Erythroblast (primary cell): Measurements from ENCODE around the gene P2RX2.

Source experiments
- DNase-seq, 2 experiments: peaks; one replicate each; lab custom pipeline; 2025; lab: John Stamatoyannopoulos, UW
- GATA1 ChIP-seq: IDR thresholded peaks from 2 replicates; pipeline ENCODE4 v1.6.1; 2011; ENCODE audit warnings: low read depth, mild to moderate bottlenecking, control low read depth, low read length, moderate library complexity
- POLR2A ChIP-seq: IDR thresholded peaks from 2 replicates; pipeline ENCODE4 v1.6.1; 2011; ENCODE audit warnings: mild to moderate bottlenecking, low read length

P2RX2 gene

DNA sequence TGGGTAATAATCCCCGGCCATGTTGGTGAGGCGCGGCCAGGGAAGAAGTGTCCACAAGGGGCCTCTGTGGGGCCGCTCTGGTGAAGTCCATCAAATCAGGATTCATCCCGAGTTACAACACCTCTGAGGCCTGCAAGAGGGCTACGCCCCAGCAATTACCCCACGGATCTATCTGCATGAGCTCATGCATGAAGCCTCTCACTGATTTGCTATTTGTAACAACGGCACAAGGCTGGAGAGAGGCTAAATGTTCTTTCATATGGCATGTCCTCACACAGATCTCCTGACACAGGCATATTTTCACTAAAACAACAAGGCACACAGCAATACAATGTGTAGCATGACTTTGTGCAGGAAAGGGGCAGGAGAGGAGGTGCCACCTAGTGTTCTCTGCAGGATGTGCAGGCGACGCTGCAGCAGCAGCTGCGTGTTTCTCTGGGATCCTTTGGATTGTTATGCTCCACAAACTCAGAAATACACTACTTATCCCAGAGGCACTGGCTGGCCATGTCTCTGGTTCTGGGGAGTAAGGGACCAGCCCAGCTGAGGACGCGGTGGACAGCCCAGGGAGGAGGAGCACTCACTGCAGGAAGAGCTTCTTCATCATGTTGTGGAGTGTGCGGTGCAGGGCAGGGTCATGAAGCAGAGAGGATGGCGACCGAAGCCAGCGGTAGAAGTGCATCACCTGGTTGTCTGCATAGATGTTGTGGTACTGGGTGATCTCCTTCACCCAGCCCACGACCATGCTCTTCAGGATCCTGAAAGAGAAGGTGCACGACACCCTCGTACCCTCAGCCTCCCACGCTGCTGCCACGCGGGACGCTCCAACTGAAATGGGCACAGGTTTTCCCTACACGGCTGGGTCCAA is 20.2 kb downstream of the P2RX2 start:
- no peak for TF ChIP-seq POLR2A
- no peak for TF ChIP-seq GATA1
- DNase-seq: peak; percentile 16 to 34

DNA sequence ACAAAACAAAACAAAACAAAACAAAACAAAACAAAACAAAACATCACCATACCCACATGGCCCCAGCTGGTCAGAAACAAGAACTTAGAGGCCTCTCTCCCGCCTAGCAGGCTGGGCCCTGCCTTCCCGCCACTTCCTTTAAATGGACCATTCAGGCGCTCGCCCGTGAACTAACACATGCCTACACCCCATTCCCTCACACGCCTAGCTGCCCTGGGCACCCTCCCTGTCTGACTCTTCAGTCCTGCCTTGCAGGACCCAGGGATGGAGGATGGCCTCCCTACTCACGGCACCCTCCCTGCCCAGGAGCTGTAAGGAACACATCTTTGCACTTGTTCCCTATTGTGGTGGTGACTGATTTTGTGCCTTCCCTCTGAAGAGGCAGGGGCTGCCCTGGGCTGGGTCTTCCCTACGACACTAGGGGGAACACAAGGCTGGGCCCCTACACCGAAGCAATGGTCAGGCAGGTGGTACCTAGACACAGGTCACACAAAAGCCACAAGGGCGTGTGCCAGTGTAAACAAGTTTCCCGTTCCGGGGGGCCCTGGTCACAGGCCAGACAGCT is 21.5 kb downstream of the P2RX2 start:
- DNase-seq: no peak
- TF ChIP-seq POLR2A: no peak

GRCh38 chr12:132640936-132641335 is 22.4 kb downstream of the P2RX2 start:
- DNase-seq: no peak
- TF ChIP-seq GATA1: no peak
- no peak for TF ChIP-seq POLR2A

GRCh38 chr12:132641811-132642650 is 23.5 kb downstream of the P2RX2 start:
- DNase-seq: no peak
- TF ChIP-seq GATA1: no peak
- TF ChIP-seq POLR2A: no peak

GRCh38 chr12:132642846-132643835 is 24.6 kb downstream of the P2RX2 start:
- DNase-seq: no peak
- TF ChIP-seq POLR2A (no peak), GATA1 (no peak)

DNA sequence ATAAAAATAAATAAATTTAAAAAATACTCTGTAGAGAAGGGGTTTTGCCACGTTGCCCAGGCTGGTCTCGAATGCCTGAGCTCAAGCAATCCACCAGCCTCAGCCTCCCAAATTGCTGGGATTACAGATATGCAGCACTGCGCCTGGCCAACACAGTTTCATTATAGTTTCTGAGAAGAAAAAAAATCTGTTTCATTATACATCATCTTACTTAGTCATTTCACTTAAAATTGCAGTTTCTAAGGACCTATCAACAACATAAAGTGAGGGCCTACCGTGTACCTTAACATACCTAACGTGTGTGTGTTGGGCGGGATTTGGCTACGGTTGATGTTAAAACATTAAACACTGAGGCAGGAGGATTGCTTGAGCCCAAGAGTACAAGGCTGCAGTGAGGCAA is 28.3 kb downstream of the P2RX2 start:
- TF ChIP-seq GATA1: no peak
- no peak for TF ChIP-seq POLR2A

DNA sequence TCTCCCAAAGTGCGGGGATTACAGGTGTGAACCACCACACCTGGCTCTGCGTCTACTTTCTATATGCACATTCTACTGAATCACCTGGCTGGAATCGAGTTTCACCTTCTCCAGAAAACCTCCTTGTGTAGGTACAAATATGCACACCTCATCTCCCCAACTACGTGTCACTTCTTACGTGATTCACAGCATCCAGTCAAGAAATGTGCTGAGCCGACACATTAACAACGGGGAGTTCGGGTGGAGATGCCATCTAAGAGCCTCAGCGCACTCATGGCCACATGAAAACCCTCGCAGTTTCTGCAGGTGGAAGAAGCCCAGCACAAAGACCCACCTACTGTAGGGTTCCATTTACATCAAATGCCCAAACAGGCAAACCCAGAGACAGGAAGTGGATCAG is 29.3 kb downstream of the P2RX2 start:
- DNase-seq: no peak
- TF ChIP-seq GATA1 (no peak), POLR2A (no peak)

More for the DNA sequence above, 28.3 kb downstream of the P2RX2 start:
- DNase-seq: no peak

DNA sequence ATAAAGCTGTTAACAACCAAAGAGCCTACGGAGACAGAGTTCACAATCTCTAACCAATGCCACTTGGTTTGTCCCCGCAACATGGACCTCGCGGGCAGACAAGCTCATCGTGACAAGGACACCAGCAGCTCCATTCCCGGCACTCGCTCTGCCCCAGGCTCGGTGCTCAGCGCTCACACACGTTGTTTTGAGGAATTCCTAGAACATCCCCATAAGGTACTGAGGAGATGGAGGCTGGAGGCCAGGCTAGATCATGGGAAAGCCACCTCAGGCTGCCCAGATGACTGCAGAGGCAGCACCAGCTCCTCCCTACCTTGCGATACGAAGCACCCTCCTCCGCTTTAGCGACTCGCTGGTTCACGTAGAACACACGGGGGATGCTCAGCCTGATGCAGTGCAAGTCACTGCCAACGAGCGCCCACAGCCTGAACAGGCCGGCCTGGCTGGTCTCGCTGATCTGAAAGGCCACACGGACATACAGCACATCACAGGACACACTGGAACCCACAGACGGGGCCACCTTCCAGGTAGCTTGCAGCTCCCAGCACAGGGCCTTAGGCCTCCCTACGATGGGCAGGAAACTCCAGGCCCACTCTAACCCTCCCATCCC is 30.1 kb downstream of the P2RX2 start:
- DNase-seq: no peak
- TF ChIP-seq POLR2A: no peak
- TF ChIP-seq GATA1: no peak

DNA sequence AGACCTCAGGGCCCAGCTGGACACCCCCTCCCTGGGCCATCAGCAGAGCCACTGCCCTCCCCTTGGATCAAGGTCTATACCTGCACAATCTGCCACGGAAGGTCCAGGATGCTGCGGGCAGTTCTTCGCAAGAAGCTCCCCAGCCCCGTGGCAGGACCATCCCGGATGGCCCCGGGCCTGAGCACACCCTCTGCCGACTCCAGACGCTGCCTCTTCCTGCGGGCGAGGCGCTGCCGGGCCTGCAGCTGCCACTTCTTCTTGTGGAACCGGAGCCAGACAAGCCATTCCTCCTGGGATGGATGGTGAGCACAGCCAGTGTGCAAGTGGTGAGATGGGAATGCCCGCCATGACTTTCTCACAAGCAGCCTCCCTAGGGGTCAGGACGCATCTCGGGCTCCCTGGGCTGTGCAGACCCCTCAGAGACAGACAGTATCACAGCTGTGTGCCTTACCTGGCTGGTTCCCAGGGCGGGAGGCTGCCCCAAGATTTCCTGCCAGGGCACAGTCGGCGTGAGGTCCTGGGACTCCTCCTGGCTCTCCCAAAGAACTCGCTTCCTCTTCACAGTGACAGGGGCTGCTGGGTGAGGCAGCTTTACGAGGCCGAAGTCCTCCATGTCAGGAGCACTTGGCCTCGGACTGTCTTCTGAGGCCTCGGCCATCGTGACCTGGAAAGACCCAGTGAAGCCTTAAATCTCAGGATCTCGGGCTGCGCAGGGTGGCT is 30.8 kb downstream of the P2RX2 start:
- no peak for DNase-seq
- TF ChIP-seq GATA1: no peak
- TF ChIP-seq POLR2A: no peak

GRCh38 chr12:132651444-132652100 is 33.0 kb downstream of the P2RX2 start:
- TF ChIP-seq POLR2A: no peak
- DNase-seq: no peak

DNA sequence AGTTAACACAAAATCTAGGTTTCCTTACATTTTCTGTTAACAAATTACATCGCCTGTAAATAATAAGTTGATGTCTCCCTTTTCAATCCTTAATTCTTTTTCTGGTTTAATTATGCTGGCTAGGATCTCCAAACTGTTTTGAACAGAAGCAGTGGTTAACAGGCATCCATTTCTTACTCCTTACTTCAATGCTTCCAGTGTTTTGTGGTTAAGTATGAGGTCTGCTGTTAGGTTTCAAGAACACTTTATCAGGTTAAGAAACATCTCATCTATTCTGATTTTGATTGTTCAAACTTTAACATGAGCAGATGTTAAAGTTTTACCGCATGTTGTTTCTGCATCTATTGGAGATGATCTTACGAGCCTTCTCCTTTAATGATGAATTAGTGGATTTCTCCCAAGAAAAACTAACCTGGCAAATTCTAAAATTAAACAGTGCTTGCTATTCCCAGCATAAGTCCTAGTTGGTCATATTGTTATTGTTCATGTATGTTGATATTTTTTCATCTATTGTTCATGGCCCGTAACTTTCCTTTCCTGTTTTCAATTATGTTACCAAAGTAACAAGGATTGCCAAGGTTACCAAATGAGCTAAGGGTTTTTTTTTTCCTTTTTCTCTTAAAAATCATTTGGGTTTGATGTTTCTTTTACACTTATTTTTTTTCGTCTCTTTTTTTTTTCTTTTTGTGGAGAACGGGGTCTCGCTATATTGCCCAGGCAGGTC is 35.2 kb downstream of the P2RX2 start:
- DNase-seq: no peak
- no peak for TF ChIP-seq POLR2A
- no peak for TF ChIP-seq GATA1
